Hematopoietic multipotent progenitor cell treated with erythropoietin and hydrocortisone succinate and interleukin-3 and kit ligand, for 15 days (in vitro differentiated cells): ENCODE data around the gene APBB1IP.
"Not testable (repeated sequence)": the region's sequence is repeated elsewhere in the genome, so short reads cannot be mapped to it uniquely, and the experiment has no call there.

Experiments
- DNase-seq: peaks from one replicate; pipeline ENCODE4 v3.0.0-alpha.2; 2015; ENCODE audit warnings: low spot score

APBB1IP gene

GRCh38 chr10:26441491-26442214 is 3.5 kb downstream of the APBB1IP start:
- DNase-seq: no peak

- no peak for DNase-seq
These were observed 7.4 kb downstream of the APBB1IP start for GRCh38 chr10:26445411-26446031.

- DNase-seq: no peak
These were observed 8.1 kb downstream of the APBB1IP start for GRCh38 chr10:26446258-26446657.

- no peak for DNase-seq
These were observed 10.2 kb downstream of the APBB1IP start for GRCh38 chr10:26448292-26448691.

- DNase-seq: no peak
These were observed 10.7 kb downstream of the APBB1IP start for GRCh38 chr10:26448706-26449435.

- DNase-seq: no peak
These were observed 11.6 kb downstream of the APBB1IP start for GRCh38 chr10:26449726-26450125.

- DNase-seq: no peak
These were observed 13.8 kb downstream of the APBB1IP start for GRCh38 chr10:26451903-26452302.

GRCh38 chr10:26453850-26454249 is 15.7 kb downstream of the APBB1IP start:
- no peak for DNase-seq

GRCh38 chr10:26454891-26455290 is 16.8 kb downstream of the APBB1IP start:
- no peak for DNase-seq

GRCh38 chr10:26455567-26456315 is 17.6 kb downstream of the APBB1IP start:
- no peak for DNase-seq

GRCh38 chr10:26457088-26457487 is 18.9 kb downstream of the APBB1IP start:
- DNase-seq: no peak

- no peak for DNase-seq
These were observed 22.6 kb downstream of the APBB1IP start for GRCh38 chr10:26460736-26461135.

GRCh38 chr10:26463986-26464385 is 25.8 kb downstream of the APBB1IP start:
- DNase-seq: no peak

- DNase-seq: no peak
These were observed 26.6 kb downstream of the APBB1IP start for GRCh38 chr10:26464632-26465280.

GRCh38 chr10:26466531-26466930 is 28.4 kb downstream of the APBB1IP start:
- DNase-seq: not testable (repeated sequence)

GRCh38 chr10:26467639-26468038 is 29.5 kb downstream of the APBB1IP start:
- no peak for DNase-seq

- no peak for DNase-seq
These were observed 30.1 kb downstream of the APBB1IP start for GRCh38 chr10:26468291-26468690.

- DNase-seq: no peak
These were observed 30.6 kb downstream of the APBB1IP start for GRCh38 chr10:26468700-26469099.

- no peak for DNase-seq
These were observed 34.3 kb downstream of the APBB1IP start for GRCh38 chr10:26472492-26472778.

GRCh38 chr10:26474026-26474425 is 35.9 kb downstream of the APBB1IP start:
- no peak for DNase-seq

- not testable (repeated sequence) for DNase-seq
These were observed 36.7 kb downstream of the APBB1IP start for GRCh38 chr10:26474845-26475244.

GRCh38 chr10:26475386-26475785 is 37.2 kb downstream of the APBB1IP start:
- no peak for DNase-seq
